Sciatic nerve (tissue), 2 donors: Measurements from ENCODE around the gene ATOSB. TPM values are rescaled to one million over a fixed set of nuclear protein-coding genes. Genes with fewer than 3 reads are reported as not detected.

Experiments
- ATAC-seq: fragments of 200-7000 bp; cut with Tn5 transposase; one replicate; pipeline ENCODE4 v1.9.1; 2020; ENCODE audit warnings: mild to moderate bottlenecking, moderate library complexity
- DNase-seq: peaks from one replicate; pipeline ENCODE4 v3.0.0-alpha.2; 2020; ENCODE audit warnings: low spot score
- intact Hi-C: fragments of 100-400 bp; cut with DNase I; formaldehyde crosslinking; loops from one replicate; pipeline ENCODE4 v1.14.2; 2022
- total RNA-seq: library from RNA; stranded (reverse); fragmentation: NEBNext Ultra II Directional; extraction: Animal tissue kit (Norgen Biotek cat#: 25700); gene quantifications from one replicate; pipeline ENCODE4 v1.2.1, GENCODE V29; 2021
- donor health status: DM: no; HTN: no; CAD: no.
- donor health status: DM: no; HTN: no; CAD: no.

ATOSB gene
- total RNA-seq, 1 donor from 2014 or later = 15.9 TPM

DNA sequence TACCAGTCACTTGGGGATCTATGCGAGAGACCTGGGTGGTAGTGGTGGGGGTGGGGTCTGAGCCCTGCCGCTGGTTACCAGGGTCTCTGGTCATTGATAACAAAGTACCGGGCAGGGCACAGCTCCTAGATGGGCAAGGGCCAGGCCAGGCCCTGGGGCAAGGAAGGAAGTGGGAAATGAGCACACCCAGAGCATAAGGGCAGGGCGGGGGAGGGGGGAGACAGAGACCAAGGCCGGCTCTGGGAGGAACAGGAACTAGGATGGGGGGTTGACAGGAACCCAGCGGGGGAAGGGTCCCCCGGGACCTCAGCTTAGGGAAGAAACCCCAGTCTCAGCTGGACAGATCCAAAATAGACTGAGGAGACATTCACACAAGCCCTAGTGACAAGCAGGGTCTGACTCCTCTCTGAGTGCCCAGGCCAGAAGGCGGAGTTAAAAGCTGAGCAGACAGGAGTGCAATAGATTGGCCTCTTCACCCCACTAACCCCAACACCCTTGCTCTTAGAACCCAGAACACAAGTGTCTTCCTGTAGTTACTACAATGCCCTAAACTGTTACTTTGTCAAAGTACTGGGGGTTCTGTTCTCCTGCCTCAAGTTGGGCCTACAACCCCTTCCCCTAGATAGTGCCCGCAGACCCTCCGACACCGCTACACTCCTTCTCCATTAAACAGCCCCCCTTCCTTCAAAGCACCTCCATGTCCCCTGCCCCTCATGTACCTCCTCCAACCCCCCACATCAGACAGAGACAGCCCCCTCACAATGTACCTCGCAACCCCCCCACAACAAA, 628 bp downstream of the ATOSB start:
- intact Hi-C loops = loop anchor here (5.0 kb wide), 2 partner anchors 147 to 362 kb away; no protein-coding TSS in a partner anchor
- peak; percentile 3 for ATAC-seq
- peak; percentile 79 for DNase-seq

GRCh38 chr9:35114113-35114839, 1.4 kb downstream of the ATOSB start:
- DNase-seq = peak; percentile 90
- peak; percentile 59 for ATAC-seq
- intact Hi-C loops = no loop called here

DNA sequence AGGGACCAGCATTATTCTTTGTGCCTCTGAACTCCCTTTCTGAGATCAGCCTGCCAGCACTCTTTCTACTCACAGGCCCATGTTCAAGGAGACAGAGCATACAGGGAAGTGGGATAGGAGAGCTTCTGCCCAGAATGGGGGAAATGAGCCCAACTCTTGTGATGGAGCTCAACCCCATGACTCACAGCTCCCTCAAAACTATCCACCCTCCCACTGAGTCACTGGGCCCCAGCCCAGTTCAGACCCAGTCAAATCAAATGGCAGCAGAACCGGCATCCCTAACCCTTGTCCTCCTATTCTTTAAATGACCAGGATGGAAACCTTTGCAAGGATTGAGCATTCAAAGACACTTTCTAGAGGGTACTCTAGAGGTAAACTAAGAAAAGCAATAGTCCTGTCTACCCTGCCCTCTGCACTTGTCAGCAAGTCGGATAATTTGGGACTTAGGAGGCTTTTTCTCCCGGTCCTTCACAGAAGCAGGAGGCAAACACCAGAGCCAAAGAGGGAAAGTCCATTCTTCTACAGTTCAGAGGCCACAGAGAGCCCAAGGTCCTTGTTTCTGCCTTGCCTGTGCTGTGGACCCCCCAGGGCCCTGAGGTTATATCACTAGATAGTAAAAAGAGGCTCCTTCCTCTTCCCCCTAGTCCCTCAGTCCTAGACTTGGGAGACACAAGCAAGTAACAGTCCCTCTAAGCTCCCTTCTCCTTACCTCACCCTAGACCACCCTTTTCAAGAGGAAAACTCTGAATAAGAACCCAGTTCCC, 3.2 kb downstream of the ATOSB start:
- no peak for DNase-seq
- intact Hi-C loops = no loop called here
- no peak for ATAC-seq

DNA sequence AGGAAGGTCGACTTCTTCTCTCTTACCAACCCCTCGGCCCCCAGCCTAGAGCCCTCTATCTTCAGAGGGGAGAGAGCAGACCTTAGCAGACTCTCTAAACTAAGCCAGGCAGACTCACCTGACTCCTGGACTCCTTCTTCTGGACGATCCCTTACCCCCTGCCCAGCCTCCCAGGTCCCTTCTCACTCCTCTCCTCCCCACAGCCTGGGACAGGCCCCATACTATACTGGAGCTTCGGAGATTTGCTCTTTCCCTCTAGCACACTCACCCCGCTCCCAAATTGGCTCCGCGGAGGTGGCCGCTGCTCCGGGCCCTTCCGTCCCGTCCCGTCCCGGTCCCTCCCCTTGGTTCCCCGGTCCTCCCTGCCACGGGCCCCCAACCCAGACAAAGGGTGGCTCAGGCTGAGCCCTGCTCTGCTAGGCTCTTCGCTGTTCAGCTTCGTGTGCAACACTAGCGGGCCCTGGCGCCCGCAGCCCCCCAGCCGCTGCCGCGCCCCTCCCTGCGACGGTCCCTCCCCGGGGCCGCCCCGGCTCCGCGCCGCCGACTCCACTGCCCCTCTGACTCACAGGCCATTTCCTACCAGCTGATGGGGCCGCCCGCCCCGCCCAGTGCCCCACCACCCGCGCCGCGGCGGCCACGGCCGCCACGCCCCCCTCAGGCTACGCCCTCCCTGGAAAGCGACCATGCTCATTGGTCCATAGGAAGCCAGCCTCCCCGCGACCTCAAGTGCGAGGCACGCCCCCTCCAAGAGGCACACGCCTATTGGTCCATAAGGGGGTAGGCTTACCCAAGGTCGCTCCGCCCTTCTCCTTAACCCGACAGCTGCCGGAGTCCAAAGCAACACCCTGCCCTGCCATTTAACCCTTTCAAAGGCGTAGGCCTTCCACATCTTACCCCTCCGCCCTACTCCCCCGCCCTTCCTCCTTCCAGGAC, 4.4 kb downstream of the ATOSB start:
- ATAC-seq (peak; percentile 85), DNase-seq (peak; percentile 98)
- intact Hi-C loops = no loop called here

- DNase-seq = no peak
- ATAC-seq = no peak
- intact Hi-C loops = no loop called here
Measured at GRCh38 chr9:35110327-35110761, 5.3 kb downstream of the ATOSB start.

DNA sequence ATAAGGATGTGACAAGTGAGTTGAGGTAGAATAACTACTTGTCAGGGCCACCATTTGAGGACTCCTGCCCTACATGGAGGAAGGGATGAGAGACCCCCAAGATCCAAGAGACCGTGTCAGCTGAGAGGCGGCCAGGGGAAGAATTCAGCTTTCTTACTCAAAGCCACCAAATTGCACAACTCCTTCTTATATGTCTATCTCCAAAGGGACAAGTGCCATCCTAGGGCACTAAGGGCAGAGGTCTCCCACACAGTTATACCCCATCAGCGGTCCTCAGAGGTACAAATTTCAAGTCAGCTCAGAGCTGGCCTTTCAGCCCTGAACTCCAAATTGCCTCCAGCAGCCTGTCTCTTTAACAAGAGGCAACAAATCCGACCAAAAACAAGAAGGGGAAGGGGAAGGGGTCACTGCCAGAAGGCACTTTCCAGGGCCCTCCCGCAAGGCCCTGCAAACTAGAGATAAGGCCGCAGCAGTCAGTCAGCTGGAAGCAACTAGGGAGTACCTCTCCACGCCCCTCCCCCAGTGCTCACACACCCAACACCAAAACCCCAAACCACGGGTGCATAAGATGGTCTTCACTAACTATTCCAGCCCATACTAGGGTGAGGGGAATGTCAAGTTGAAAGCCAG, 6.6 kb downstream of the ATOSB start:
- intact Hi-C loops = no loop called here
- DNase-seq = no peak
- ATAC-seq = no peak

GRCh38 chr9:35108461-35108860, 7.2 kb downstream of the ATOSB start:
- intact Hi-C loops = no loop called here
- ATAC-seq = no peak
- no peak for DNase-seq

DNA sequence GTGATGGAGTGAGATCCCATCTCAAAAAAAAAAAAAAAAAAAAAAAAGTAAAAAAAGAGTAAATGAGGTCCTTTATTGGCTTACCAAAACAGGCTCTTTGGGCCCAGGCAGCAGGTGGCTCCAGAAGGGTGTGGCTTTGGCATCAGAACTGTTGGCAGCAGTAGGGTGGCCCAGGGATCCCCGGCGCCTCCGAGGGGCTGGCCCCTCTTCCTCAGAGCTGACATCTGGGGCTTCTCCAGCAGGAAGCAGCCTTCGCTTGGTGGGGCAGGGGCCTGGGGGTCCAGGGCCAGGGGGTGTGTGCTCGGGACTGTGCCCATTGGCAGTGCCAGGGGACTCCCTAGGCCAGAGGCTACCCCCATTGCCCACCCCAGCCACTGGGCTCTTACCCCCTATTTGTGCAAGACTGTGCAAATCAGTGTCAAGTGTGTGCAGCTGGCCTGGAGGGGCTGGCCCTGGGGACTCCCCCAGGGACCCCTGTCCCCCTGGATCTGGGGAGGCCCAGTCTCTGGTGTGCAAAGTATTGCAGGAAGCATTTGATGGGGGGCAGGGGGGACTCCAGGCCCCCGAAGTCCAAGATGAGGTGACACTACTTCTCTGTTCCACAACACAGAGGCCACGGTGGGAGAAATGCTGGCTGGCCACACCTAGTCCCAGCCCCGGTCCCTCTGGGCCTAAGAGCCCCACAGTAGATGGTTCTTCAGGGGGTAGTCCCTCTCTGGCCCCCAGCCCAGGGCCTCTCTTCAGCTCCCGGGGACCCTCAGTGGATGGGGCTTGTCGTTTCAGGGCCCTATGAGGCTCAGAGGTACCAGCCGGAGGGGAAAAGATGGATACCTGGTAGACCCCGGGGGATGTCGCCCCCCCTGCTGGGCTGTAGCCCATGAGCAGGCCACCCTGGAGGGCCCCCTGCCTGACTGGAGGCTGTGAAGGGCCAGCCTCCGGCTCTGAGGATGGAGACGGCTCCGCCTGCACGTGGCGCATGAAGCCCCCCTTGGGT, 8.1 kb downstream of the ATOSB start:
- DNase-seq = no peak
- intact Hi-C loops = no loop called here
- ATAC-seq = no peak

DNA sequence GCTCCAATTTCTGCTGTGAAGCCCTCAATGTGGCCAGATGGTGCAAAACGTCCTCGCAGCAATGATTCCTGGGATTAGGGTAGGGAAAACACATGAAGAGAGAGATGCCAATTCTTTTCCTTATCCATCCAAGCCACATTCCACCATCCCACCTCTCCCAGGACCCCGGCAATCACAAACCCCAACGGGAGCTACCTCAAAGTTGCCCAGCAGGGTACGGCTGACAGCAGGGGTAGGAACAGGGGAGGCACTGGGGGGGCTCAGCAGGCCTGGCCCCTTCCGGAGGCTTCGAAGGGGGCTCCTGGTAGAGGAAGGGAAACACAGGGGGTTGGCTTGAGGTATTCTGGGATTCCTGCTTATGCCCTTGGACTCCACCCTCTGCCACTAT, 9.3 kb downstream of the ATOSB start:
- DNase-seq (no peak), ATAC-seq (no peak)
- intact Hi-C loops = no loop called here

- no peak for ATAC-seq
- intact Hi-C loops = no loop called here
- DNase-seq = no peak
Measured at GRCh38 chr9:35105571-35106342, 9.9 kb downstream of the ATOSB start.

DNA sequence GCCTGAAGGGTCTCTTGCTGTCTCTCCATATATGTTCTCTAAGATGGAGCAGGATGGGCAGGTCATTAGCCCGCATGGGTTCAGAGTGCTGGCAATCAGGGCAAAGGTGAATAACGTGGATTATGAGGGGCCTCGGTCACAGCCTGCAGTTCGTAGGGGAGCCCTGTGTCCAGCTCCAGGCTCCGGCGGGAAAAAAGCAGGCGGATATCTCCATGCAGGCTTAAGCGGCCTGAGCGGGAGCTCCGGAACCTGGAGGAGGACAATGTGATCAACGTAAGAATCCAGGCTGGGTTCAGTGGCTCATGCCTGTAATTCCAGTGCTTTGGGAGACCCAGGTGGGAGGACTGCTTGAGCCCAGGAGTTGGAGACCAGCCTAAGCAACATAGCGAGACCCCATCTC, 10.5 kb downstream of the ATOSB start:
- intact Hi-C loops = no loop called here
- ATAC-seq = no peak
- DNase-seq = no peak

GRCh38 chr9:35104586-35104985, 11.1 kb downstream of the ATOSB start:
- no peak for DNase-seq
- intact Hi-C loops = no loop called here
- no peak for ATAC-seq

GRCh38 chr9:35103660-35104191, 11.9 kb downstream of the ATOSB start:
- intact Hi-C loops = no loop called here
- no peak for ATAC-seq
- no peak for DNase-seq

- intact Hi-C loops = no loop called here
- ATAC-seq = peak; percentile 98
- DNase-seq = peak; percentile 96
Measured at GRCh38 chr9:35102769-35103659, 12.6 kb downstream of the ATOSB start, which contains the start of gene STOML2. TSS of gene STOML2 (minus strand) at chr9:35103131. CDS start at chr9:35103094, 37 bp downstream.

GRCh38 chr9:35102465-35102768, 13.2 kb downstream of the ATOSB start:
- DNase-seq (no peak), ATAC-seq (no peak)
- intact Hi-C loops = no loop called here
